ENCODE results near the gene MARCHF9. TPM values are rescaled to one million over a fixed set of nuclear protein-coding genes. Genes with fewer than 3 reads are reported as not detected.

The MARCHF9 gene
- total RNA-seq, 2 experiments from 2014 or later = 27.0 to 27.6 TPM

DNA sequence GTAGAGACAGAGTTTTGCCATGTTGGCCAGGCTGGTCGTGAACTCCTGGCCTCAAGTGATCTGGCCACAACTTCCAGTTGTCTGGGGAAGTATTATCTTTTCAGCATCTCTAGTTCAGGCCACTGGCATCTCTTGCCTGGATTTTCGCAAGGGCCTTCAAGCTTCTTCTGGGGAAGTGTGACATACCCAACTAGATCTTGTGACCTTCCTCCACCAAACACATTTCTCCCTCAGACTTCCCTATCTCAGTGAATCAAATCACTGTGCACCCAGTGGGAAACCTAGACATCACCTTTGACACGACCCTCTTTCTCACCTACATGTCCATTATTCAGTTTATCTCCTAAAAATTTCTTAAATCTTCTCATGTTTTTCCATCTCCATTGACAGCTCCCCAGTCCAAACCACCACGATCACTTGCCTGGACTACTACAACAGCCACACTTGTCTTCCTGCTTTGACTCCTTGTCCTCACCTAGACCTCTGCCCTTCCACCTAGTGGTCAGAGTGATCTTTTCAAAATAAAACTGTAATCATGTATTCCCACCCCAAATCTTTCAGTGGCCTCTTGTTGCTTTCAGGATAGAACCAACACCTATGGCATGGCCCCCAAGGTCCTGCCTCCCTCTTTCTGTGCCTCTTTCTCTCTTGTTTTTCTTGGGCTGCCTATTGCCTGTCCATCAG lies 20.8 kb downstream of the MARCHF9 start:
- CTCF ChIA-PET = interaction anchor here (1.3 to 2.1 kb wide), 2 partner anchors 10 to 19 kb away, joined by 6 to 11 read pairs; no protein-coding TSS in a partner anchor
- POLR2A ChIA-PET = no interaction called here

DNA sequence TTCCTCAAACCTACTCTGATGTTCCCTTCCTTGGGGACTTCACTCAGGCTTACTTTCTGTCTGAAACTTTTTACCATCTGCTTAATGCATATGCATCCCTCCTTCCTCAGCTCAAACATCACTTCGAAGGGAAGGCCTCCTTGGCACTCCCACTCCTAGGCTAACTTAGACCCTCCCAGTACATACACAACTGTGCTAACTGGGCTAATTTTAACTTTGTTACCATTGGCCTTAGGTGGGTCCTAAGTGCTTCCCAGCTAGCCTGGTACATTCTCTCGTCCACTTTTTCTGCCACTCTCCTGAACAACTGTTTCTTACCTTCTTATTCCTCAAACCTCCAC lies 21.3 kb downstream of the MARCHF9 start:
- CTCF ChIA-PET = interaction anchor here (1.3 to 2.1 kb wide), 2 partner anchors 11 to 20 kb away, joined by 6 to 11 read pairs; no protein-coding TSS in a partner anchor

DNA sequence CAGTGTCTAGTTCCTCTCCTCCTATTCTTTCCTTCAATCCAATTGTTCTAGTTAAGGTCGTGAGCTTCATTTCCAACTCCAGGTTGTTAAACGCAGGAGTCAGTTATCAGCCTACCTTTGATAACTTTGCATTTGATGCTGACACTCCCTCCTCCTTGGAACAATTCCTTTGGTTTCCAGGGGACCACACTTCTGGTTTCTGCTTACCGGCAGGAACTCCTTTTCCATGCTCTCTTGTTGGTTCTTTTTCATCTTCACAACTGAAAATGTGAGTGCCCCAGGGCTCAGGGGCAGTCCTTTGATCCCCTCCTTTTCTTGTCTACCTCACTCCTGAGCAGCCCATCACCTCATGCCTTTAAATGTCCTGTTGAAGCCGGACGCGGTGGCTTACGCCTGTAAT lies 22.5 kb downstream of the MARCHF9 start:
- CTCF ChIA-PET = interaction anchor here (0.7 to 2.1 kb wide), 2 partner anchors 12 to 156 kb away, joined by 3 to 11 read pairs; no protein-coding TSS in a partner anchor

More for the DNA sequence above, 21.3 kb downstream of the MARCHF9 start:
- POLR2A ChIA-PET = no interaction called here

DNA sequence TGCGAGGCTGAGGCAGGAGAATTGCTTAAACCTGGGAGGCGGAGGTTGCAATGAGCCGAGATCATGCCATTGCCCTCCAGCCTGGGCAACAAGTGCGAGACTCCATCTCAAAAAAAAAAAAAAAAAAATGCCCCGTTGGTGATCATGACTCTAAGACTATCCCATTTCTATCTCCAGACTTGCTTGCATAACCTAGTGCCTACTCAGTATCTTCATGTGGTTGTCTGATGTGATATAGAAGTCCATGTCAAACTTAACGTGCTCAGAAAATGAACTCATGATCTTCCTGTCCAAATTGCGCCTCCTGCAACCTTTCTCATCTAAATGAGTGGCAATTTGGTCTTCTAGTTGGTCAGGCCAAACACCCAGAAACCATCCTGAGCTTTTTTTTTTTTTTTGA lies 23.0 kb downstream of the MARCHF9 start:
- POLR2A ChIA-PET = no interaction called here
- CTCF ChIA-PET = interaction anchor here (0.7 to 2.1 kb wide), 4 partner anchors 13 to 1877 kb away, joined by 3 to 11 read pairs (median 3); no protein-coding TSS in a partner anchor

More for the DNA sequence above, 22.5 kb downstream of the MARCHF9 start:
- POLR2A ChIA-PET = no interaction called here

DNA sequence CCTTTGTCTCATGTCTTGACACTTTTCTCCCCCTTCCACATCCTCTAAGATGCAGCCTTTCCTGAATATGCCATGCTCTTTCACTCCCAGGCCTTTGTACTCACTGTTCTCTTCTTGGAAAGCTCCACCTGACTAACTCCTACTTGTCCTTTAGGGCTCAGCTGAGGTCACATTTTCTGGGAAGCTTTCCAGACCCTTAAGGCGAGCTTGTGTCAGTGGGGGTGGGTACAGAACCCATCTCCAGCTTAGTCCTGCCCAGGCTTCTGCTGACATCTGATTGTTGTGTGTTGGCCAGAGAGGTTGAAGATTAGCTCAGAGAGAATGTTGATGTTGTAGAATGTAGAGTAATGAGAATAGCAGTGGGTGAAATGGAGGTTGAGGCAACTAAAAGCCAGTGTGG lies 24.8 kb downstream of the MARCHF9 start:
- ChIA-PET CTCF (interaction anchor here (1.0 to 1.3 kb wide), 2 partner anchors 20 to 23 kb away, joined by 3 to 4 read pairs; no protein-coding TSS in a partner anchor), POLR2A (no interaction called here)

DNA sequence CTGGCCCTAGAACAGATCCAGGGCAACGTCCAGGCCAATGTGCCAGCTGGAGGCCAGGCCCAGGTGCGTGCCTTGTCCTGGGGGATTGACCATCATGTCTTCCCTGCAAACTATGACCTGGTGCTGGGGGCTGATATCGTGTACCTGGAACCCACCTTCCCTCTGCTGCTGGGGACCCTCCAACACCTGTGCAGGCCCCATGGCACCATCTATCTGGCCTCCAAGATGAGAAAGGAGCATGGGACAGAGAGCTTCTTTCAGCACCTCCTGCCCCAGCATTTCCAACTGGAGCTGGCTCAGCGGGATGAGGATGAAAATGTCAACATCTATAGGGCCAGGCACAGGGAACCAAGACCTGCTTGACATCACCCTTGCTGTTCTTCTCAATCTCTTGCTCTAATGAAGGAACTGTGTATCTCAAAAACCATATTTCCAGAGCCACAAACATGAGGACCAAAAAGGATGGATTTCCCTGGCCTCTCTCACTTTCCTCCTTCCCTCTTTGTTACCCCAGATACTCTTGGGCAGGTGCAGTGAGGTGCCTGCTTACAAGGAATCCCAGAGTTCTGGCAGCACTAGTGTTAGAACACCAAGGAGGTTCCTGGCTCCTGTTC lies 25.5 kb downstream of the MARCHF9 start:
- ChIA-PET CTCF (interaction anchor here (1.3 kb wide), 1 partner anchor 21 kb away, joined by 3 read pairs; no protein-coding TSS in a partner anchor), POLR2A (interaction anchor here (1.5 kb wide), 1 partner anchor 8 kb away, joined by 6 read pairs; the partner anchor contains the start of genes EEF1AKMT3 and METTL1)

DNA sequence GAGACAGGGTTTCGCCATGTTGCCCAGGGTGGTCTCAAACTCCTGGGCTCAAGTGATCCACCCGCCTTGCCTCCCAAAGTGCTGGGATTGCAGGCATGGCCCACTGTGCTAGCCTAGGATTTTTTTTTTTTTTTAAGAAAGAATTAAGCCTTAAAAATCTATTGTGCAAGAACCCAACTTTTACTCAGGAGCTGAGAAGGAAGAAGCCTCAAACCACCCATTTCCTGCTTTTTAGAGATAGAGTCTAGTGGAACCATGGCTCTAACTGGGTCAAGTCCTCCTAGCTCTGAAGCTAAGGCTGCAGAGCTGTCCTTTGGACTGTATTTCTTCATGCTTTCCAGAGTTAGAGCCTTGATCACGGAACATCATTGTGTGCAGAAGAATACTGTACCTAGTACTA lies 26.3 kb downstream of the MARCHF9 start:
- POLR2A ChIA-PET = interaction anchor here (0.7 to 1.5 kb wide), 2 partner anchors 9 to 1139 kb away, joined by 4 to 6 read pairs; partner anchors contain the start of genes EEF1AKMT3 and METTL1
- CTCF ChIA-PET = interaction anchor here (0.8 to 1.1 kb wide), 2 partner anchors 37 to 124 kb away, joined by 3 to 4 read pairs; partner anchors contain the start of gene AVIL

DNA sequence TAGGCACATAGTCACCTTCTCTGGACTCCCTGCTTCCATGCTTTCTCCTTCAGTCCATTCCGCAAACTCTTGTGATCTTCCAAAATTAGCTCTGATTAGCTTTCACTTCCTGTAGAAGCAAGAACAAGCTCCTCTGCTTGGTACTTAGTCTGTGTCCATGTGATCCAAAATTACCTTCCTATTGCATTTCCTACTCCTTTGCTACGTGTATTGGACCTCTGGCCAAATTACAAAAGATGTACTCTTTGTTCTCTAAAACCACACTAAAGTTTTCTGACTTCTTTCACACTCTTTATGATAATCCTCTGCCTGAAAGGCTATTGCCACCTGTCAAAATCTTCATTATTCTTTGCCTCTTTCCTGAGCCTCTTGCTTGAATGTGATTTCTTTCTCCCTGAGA lies 26.9 kb downstream of the MARCHF9 start:
- POLR2A ChIA-PET = interaction anchor here (0.7 to 1.5 kb wide), 2 partner anchors 10 to 1139 kb away, joined by 4 to 6 read pairs; partner anchors contain the start of genes EEF1AKMT3 and METTL1
- CTCF ChIA-PET = interaction anchor here (0.8 to 1.1 kb wide), 2 partner anchors 37 to 123 kb away, joined by 3 to 4 read pairs; partner anchors contain the start of gene AVIL

DNA sequence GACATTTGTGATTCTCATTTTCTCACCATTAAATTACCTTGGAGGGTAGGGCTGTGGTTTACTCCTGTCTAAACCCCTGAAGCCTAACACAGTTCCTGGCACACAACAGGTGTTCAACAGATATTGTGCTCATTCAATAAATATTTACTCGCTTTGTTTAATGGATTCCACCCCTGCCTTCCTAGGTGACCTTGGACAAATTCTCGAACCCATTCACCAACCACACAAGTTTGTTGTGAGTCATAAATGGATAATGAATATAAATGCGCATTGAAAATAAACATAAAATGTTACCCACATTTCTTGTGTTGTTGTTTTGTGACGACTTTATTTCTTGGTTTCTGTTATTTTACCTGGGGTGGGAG lies 27.3 kb downstream of the MARCHF9 start:
- ChIA-PET POLR2A (no interaction called here), CTCF (interaction anchor here (0.8 to 1.3 kb wide), 9 partner anchors 9 to 123 kb away, joined by 3 to 8 read pairs (median 4); partner anchors contain the start of genes EEF1AKMT3 and METTL1)

DNA sequence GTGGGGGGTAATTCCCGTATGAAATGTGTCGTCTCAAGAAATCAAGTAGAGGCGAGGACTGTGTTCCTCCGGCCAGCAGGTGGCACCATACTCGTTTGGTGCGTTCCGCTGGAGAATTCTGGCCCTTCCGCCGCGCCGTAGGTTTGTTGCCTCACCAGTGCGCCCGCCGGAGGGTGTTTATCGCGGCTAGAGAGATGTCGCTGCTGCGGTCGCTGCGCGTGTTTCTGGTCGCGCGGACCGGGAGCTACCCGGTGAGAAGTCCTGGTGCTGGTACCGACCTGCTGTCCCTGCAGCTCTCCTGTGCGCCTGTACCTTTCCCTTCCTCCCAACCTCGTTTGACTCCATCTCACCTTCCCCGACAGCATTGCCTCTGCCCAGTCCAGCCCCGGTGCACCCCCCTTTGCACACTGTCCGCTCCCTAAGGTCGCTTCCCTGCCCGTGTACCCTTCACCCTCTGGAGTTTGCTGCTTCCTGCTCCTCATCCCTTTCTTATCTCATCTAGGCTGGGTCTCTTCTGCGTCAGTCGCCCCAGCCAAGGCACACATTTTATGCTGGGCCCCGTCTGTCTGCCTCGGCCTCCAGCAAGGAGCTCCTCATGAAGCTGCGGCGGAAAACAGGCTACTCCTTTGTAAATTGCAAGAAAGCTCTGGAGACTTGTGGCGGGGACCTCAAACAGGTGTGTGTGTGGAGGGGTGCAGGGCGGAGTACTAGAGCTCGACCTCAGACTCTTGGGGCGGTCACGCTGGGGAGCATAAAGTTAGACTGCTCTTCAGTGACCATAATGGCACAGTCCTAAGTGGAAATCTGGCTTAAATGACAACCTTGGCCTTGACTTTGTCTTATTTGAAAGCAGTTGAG lies 27.9 kb downstream of the MARCHF9 start, which contains the start of gene TSFM:
Gene TSFM (plus strand): TSS at position 180 of the 858 bp plus-strand sequence. CDS start 15 bp downstream, at position 195.
- CTCF ChIA-PET = interaction anchor here (0.6 to 1.3 kb wide), 13 partner anchors 9 to 122 kb away, joined by 3 to 8 read pairs (median 3); partner anchors contain the start of genes EEF1AKMT3, METTL1 and TSPAN31
- POLR2A ChIA-PET = interaction anchor here (0.5 to 0.9 kb wide), 4 partner anchors 11 to 118 kb away, joined by 3 to 6 read pairs (median 3); partner anchors contain the start of genes CTDSP2, EEF1AKMT3 and METTL1

DNA sequence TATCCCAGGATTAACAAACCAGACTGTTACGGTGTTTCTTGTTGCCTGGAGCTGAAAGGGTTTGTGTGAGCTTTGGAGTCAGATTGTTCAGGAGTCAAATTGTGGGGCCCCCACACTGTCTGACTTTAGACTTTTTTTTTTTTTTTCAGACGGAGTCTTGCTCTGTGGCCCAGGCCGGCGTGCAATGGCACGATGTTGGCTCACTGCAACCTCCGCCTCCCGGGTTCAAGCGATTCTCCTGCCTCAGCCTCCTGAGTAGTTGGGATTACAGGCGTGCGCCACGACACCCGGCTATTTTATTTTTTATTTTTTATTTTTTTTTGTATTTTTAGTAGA lies 28.5 kb downstream of the MARCHF9 start:
- POLR2A ChIA-PET = interaction anchor here (0.6 to 0.9 kb wide), 3 partner anchors 11 to 118 kb away, joined by 3 to 6 read pairs (median 3); partner anchors contain the start of genes CTDSP2, EEF1AKMT3 and METTL1
- CTCF ChIA-PET = interaction anchor here (0.7 to 1.3 kb wide), 11 partner anchors 10 to 122 kb away, joined by 3 to 8 read pairs (median 3); partner anchors contain the start of genes EEF1AKMT3 and METTL1

DNA sequence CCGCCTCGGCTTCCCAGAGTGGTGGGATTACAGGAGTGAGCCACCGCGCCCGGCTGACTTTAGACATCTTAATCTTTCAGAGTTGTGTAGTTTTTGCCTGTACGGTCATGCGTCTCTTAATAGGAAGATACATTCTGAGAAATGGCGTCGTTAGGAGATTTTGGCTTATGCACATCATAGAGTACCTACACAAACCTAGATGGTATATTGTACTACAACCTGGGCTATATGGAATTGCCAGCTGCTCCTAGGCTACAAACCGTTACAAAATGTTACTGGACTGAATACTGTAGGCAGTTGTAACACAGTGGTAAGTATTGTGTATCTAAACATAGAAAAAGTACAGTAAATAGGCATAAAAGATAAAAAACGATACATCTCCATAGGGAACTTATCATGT lies 29.0 kb downstream of the MARCHF9 start:
- ChIA-PET CTCF (interaction anchor here (1.0 kb wide), 1 partner anchor 49 kb away, joined by 3 read pairs; no protein-coding TSS in a partner anchor), POLR2A (interaction anchor here (0.6 kb wide), 1 partner anchor 117 kb away, joined by 6 read pairs; no protein-coding TSS in a partner anchor)

DNA sequence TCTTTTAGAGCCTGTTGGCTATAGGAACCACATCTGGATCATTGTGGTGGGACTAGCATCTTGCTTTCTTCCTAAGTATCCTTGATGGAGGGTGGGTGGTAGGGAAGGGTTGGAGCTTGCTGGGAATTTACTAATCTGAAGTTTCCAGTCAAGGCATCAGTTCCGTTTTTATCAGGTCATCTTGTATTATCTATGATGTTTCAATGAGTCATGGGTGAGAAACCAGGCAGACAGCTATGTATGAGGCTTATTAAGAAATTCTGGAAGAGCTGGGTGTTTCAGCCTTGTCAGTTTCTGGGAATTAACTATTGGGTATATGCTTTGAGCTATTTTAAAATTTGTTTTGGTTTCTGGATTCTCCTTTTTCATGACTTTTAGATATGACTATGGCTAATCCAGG lies 39.0 kb downstream of the MARCHF9 start:
- ChIA-PET POLR2A (no interaction called here), CTCF (interaction anchor here (1.0 to 1.3 kb wide), 2 partner anchors 11 to 38 kb away, joined by 3 to 5 read pairs; partner anchors contain the start of gene TSFM)

DNA sequence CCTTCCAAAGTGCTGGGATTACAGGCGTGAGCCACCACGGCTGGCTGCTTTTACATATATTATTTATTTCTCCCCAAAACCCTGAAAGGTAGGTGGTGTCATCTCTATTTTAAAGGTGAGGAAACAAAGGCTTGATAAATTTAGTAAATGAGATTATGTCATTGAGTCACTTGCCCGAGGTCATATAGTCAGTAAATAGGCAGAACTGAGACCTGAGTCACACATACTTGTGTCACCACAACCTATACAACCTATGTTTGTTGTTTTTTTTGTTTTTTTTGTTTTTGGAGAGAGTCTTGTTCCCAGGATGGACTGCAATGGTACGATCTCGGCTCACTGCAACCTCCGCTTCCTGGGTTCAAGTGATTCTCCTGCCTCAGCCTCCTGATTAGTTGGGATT lies 40.5 kb downstream of the MARCHF9 start:
- CTCF ChIA-PET = no interaction called here

DNA sequence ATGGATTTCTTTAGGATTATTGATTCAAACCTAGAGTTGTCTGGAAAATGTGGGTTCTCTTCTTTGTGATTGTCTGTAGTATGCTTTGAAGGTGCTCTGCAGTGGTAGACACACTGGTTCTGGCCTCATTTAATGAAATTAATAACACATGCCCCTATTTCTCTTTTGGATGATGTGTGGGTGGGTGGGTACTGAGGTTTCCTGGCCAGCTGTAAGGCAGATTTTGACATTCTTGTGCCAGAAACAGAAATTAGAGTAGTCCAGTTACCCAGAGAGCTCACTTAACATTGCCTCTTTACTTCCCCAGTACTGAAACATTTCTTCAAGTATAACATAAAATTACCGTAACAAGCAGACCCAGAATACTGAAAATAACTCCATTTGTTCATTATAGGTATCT lies 42.1 kb downstream of the MARCHF9 start:
- POLR2A ChIA-PET = no interaction called here

More for the DNA sequence above, 40.5 kb downstream of the MARCHF9 start:
- POLR2A ChIA-PET = no interaction called here

DNA sequence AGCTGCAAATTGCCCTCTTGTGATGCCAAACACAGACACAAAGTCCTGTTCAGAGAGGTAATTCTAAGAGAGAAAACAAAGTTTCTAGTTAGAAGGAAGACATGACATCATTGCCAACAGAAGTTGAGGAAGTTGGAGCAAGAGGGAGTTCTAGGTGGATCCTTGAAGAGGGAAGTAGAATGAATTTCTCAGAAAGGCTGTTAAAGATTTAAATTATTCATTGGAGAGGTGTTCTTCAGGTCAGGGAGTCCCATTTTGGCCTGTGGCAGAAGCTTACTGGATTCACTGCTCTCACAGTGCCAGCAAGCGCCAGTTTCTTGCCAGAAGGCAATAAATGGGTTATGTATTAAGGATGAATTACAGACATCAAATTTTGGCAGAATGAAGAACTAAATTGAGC lies 43.0 kb downstream of the MARCHF9 start:
- ChIA-PET CTCF (no interaction called here), POLR2A (no interaction called here)

More for the DNA sequence above, 42.1 kb downstream of the MARCHF9 start:
- CTCF ChIA-PET = no interaction called here

DNA sequence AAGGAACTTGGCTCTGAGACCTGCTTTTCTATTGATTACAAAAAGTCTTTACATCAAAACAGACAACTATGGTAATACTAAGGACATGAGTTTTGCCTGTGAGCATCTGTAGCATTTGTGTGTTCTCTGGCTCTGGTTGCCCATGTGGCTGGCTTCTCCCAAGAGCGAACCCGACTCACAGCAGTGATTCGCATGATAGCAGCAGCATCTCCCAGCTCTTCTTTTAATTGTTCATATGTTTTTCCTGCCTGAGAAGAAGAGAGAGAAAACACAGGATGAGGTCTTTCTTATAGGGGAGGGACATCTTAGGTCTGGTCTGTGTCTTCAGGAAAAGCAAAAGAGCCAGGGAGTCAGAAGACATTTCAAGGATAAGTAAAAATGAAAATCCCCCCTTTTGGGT lies 46.1 kb downstream of the MARCHF9 start:
- ChIA-PET POLR2A (no interaction called here), CTCF (interaction anchor here (1.2 to 1.3 kb wide), 2 partner anchors 16 to 103 kb away, joined by 3 read pairs; no protein-coding TSS in a partner anchor)

DNA sequence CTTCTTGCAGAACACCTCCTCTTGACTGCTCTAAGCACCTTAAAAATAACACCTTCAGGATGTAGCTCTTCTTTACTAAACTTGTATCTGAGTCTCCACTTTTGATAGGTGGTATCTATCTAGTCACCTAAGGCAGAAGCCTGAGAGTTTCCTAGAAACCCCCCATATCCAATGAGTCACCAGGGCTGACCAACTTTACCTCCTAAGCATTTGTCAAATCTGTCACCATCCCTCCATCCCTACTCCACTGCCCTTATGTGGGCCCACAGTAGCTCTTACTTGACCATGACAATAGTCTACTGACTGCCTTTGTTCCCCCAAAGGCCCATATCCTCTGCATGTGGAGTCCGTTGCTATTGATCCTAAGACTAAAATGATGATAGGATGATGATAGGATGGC lies 47.7 kb downstream of the MARCHF9 start:
- CTCF ChIA-PET = interaction anchor here (0.8 to 2.1 kb wide), 4 partner anchors 17 to 112 kb away, joined by 3 to 12 read pairs (median 3); no protein-coding TSS in a partner anchor
- POLR2A ChIA-PET = no interaction called here
